Measurements from ENCODE around the gene ZNF282.
"Not testable (repeated sequence)": the region's sequence is repeated elsewhere in the genome, so short reads cannot be mapped to it uniquely, and the experiment has no call there.

The ZNF282 gene

GRCh38 chr7:149229526-149229925, 34.2 kb downstream of the ZNF282 start:
- H3K27ac Mint-ChIP-seq: no peak overlapping the region
- H3K27me3 Mint-ChIP-seq (ENCODE audit: low read depth): peaks cover 4% of the 10 kb centered on the region
- peaks cover 17% of the 10 kb centered on the region for H3K36me3 Mint-ChIP-seq (ENCODE audit: low read depth)
- no peaks in the 10 kb centered on the region for H3K4me1 Mint-ChIP-seq
- no peaks in the 10 kb centered on the region for H3K9me3 Mint-ChIP-seq
- no peak overlapping the region for H3K4me3 Mint-ChIP-seq
- TF ChIP-seq CTCF (IDR thresholded peaks at IDR 0.05; ENCODE audit: unreplicated experiment in 3 of 3): no peak

- H3K36me3 Mint-ChIP-seq (ENCODE audit: low read depth): no peaks in the 10 kb centered on the region
- H3K9me3 Mint-ChIP-seq: no peaks in the 10 kb centered on the region
- no peak overlapping the region for H3K4me3 Mint-ChIP-seq
- no peak overlapping the region for H3K27ac Mint-ChIP-seq
- no peak for TF ChIP-seq CTCF (IDR thresholded peaks at IDR 0.05; ENCODE audit: unreplicated experiment in 3 of 3)
- H3K27me3 Mint-ChIP-seq (ENCODE audit: low read depth): peaks cover 10% of the 10 kb centered on the region
- no peaks in the 10 kb centered on the region for H3K4me1 Mint-ChIP-seq
These were observed 37.0 kb downstream of the ZNF282 start for GRCh38 chr7:149232362-149232761.

GRCh38 chr7:149233655-149234204, 38.4 kb downstream of the ZNF282 start:
- not testable (repeated sequence) for H3K36me3 Mint-ChIP-seq (ENCODE audit: low read depth); H3K9me3 Mint-ChIP-seq; H3K4me3 Mint-ChIP-seq; H3K27ac Mint-ChIP-seq; H3K4me1 Mint-ChIP-seq
- H3K27me3 Mint-ChIP-seq (ENCODE audit: low read depth): peaks cover 11% of the 10 kb centered on the region

- H3K27me3 Mint-ChIP-seq (ENCODE audit: low read depth): peaks cover 11% of the 10 kb centered on the region
- H3K27ac Mint-ChIP-seq: no peak overlapping the region
- H3K4me3 Mint-ChIP-seq: peak overlapping the region in 2 of 3 experiments; percentile 36 to 58
- peaks cover 9% of the 10 kb centered on the region for H3K9me3 Mint-ChIP-seq
- H3K36me3 Mint-ChIP-seq (ENCODE audit: low read depth): peaks cover 15% of the 10 kb centered on the region
- peaks cover 11% of the 10 kb centered on the region for H3K4me1 Mint-ChIP-seq
- TF ChIP-seq CTCF (IDR thresholded peaks at IDR 0.05; ENCODE audit: unreplicated experiment in 3 of 3): no peak
These were observed 42.2 kb downstream of the ZNF282 start for GRCh38 chr7:149237502-149237901.

GRCh38 chr7:149238051-149238450, 42.7 kb downstream of the ZNF282 start:
- Mint-ChIP-seq H3K36me3 (ENCODE audit: low read depth) (peaks cover 20% of the 10 kb centered on the region), H3K27me3 (ENCODE audit: low read depth) (peaks cover 11% of the 10 kb centered on the region), H3K4me1 (peaks cover 11% of the 10 kb centered on the region), H3K9me3 (peaks cover 15% of the 10 kb centered on the region), H3K27ac (peak overlapping the region in 2 of 3 experiments; percentile 8), H3K4me3 (peak overlapping the region; percentile 72 to 81 (median 75))
- TF ChIP-seq CTCF (IDR thresholded peaks at IDR 0.05; ENCODE audit: unreplicated experiment in 3 of 3): no peak

- peaks cover 27% of the 10 kb centered on the region for H3K36me3 Mint-ChIP-seq (ENCODE audit: low read depth)
- TF ChIP-seq CTCF (IDR thresholded peaks at IDR 0.05; ENCODE audit: unreplicated experiment in 3 of 3): peak; percentile 77 to 80 (median 79)
- peak within 1 kb of the TSS; percentile 96 to 99 (median 98) for H3K4me3 Mint-ChIP-seq
- H3K27me3 Mint-ChIP-seq (ENCODE audit: low read depth): peaks cover 8% of the 10 kb centered on the region
- H3K4me1 Mint-ChIP-seq: peaks cover 11% of the 10 kb centered on the region
- peaks cover 15% of the 10 kb centered on the region for H3K9me3 Mint-ChIP-seq
- H3K27ac Mint-ChIP-seq: peak within 1 kb of the TSS; percentile 62 to 90 (median 89)
These were observed 44.2 kb downstream of the ZNF282 start, which contains the start of gene ZNF212 for GRCh38 chr7:149239345-149240143. Gene ZNF212 (plus strand): TSS chr7:149239651. CDS start chr7:149239779, 128 bp downstream.
